Ovary (tissue), 9 donors: Measurements from ENCODE around the gene CAPZA1. TPM values are rescaled to one million over a fixed set of nuclear protein-coding genes. Genes with fewer than 3 reads are reported as not detected.

Experiments used
- DNase-seq, 5 donors: peaks; one replicate each; pipeline ENCODE4 v3.0.0-alpha.2; 2019 to 2020
- H3K27ac ChIP-seq, 2 donors: fragments of 200-600 bp; one replicate each; pipeline versions ENCODE4 v1.5.1 to v1.8.0; 2019 to 2022
- H3K27me3 ChIP-seq: fragments of 200-600 bp; one replicate; pipeline ENCODE4 v1.8.0; 2022
- H3K36me3 ChIP-seq: fragments of 200-600 bp; sonication (generic); one replicate; pipeline ENCODE4 v1.5.1; 2019
- H3K4me1 ChIP-seq: one replicate; pipeline ENCODE4 v1.8.1; 2013; ENCODE audit warnings: mild to moderate bottlenecking, moderate library complexity; ENCODE audit not compliant: insufficient read depth
- H3K4me3 ChIP-seq: fragments of 200-600 bp; sonication (generic); one replicate; pipeline ENCODE4 v1.5.1; 2017
- H3K9me3 ChIP-seq, 2 donors: fragments of 200-600 bp in 1 of 2; sonication (generic) in 1 of 2; one replicate each; pipeline versions ENCODE4 v1.5.1 to v1.8.1; 2013 to 2019; ENCODE audit warnings: mild to moderate bottlenecking in 1 of 2, moderate library complexity in 1 of 2
- CTCF ChIP-seq, 3 donors: fragments of 450-650 bp in 2 of 3; fragments of 200-600 bp in 1 of 3; IDR thresholded peaks; one replicate each; pipeline versions ENCODE4 v1.5.1 to v1.8.0; 2016 to 2022; ENCODE audit warnings: antibody characterized with exemption in 3 of 3, mild to moderate bottlenecking in 1 of 3
- EP300 ChIP-seq: sonication (generic); formaldehyde crosslinking; IDR thresholded peaks from one replicate; pipeline ENCODE4 v1.6.1; 2017; ENCODE audit warnings: antibody characterized with exemption
- POLR2A ChIP-seq: fragments of 450-650 bp; IDR thresholded peaks from one replicate; pipeline ENCODE4 v1.6.1; 2017; ENCODE audit warnings: antibody characterized with exemption, mild to moderate bottlenecking, moderate library complexity
- WGBS, 3 donors: extraction: QIAGEN DNeasy Blood & Tissue Kit in 1 of 3; methylation state at CpG; one replicate each; pipeline versions ENCODE4 v1.1.5 to v1.1.7; 2013 to 2017; 5-methylcytosine and 5-hydroxymethylcytosine counted together
- intact Hi-C, 4 donors: fragments of 100-400 bp; cut with DNase I; formaldehyde crosslinking; loops; one replicate each; pipeline versions ENCODE4 v1.11.0 to v1.15.1; 2022 to 2023
- polyA plus RNA-seq, 2 donors: library from polyadenylated mRNA; stranded (reverse); fragments of 200-250 nt in 1 of 2; fragments of 350-450 nt in 1 of 2; fragmentation: Illumina TruSeq in 1 of 2; extraction: RNeasy Lipid Tissue Mini Kit (QIAGEN cat#74804) in 1 of 2; gene quantifications; one replicate each; pipeline ENCODE4 v1.2.3, GENCODE V29; 2013 to 2014
- total RNA-seq, 7 donors: library from RNA; depleted of rRNA in 2 of 7; stranded (reverse); fragments of >200 nt in 2 of 7; fragmentation: NEBNext Ultra II Directional in 3 of 7; extraction: Animal tissue kit (Norgen Biotek cat#: 25700) in 3 of 7; gene quantifications; one replicate each; pipeline versions ENCODE4 v1.1.0 to v1.2.4, GENCODE V29; 2016 to 2023
- donor health status: DM: no; HTN: no; CAD: no; lungs with moderate emphysema.
- donor health status: DM: no; HTN: no; CAD: no.
- donor health status: Bipolar disorder and iron deficiency.
- donor health status: DM: yes; HTN: yes; CAD: no.
- donor health status: DM: no; HTN: no; CAD: no.
- donor health status: DM: yes; HTN: yes; CAD: no.

CAPZA1 gene
- total and polyA plus RNA-seq, 9 donors = 31.3 to 81.2 (median 66.9) TPM

GRCh38 chr1:112708489-112708888 lies 88.9 kb downstream of the CAPZA1 start:
- H3K4me3 ChIP-seq = no peak overlapping the region
- DNase-seq = no peak
- H3K27ac ChIP-seq = no peak overlapping the region
- TF ChIP-seq CTCF (IDR thresholded peaks at IDR 0.05) = no peak
- H3K36me3 ChIP-seq = no peaks in the 10 kb centered on the region
- no peaks in the 10 kb centered on the region for H3K9me3 ChIP-seq
- peaks cover 7% of the 10 kb centered on the region for H3K4me1 ChIP-seq
- WGBS, 3 donors = 90 to 95% (median 90%) methylated on average over 3 of the region's 3 CpGs
- intact Hi-C loops = loop anchor here in 3 of 4 donors (5.0 to 10.0 kb wide), 8 partner anchors 36 to 316 kb away; partner anchors contain the start of genes CTTNBP2NL (in 2 of the 3), CAPZA1 (in 1 of the 3), MOV10 (in 1 of the 3) and ST7L (in 1 of the 3)
- H3K27me3 ChIP-seq = no peaks in the 10 kb centered on the region

- Histone ChIP-seq H3K4me1 (peaks cover 6% of the 10 kb centered on the region), H3K4me3 (no peak overlapping the region), H3K27ac (no peak overlapping the region), H3K9me3 (no peaks in the 10 kb centered on the region), H3K36me3 (no peaks in the 10 kb centered on the region), H3K27me3 (no peaks in the 10 kb centered on the region)
- WGBS, 3 donors = 79 to 90% (median 89%) methylated on average over 7 of the region's 7 CpGs
- intact Hi-C loops = loop anchor here in 2 of 4 donors (10.0 kb wide), 5 partner anchors 245 to 685 kb away; partner anchors contain the start of genes SLC16A1 (in 2 of the 2), LRIG2 (in 1 of the 2) and MAGI3 (in 1 of the 2)
- DNase-seq = no peak
- no peak for TF ChIP-seq CTCF (IDR thresholded peaks at IDR 0.05)
- TF ChIP-seq EP300 = no peak
- no peak for TF ChIP-seq POLR2A
These were observed 90.5 kb downstream of the CAPZA1 start for GRCh38 chr1:112710159-112710558.

GRCh38 chr1:112710586-112710985 lies 91.0 kb downstream of the CAPZA1 start:
- Histone ChIP-seq H3K36me3 (no peaks in the 10 kb centered on the region), H3K9me3 (no peaks in the 10 kb centered on the region), H3K27me3 (no peaks in the 10 kb centered on the region), H3K4me3 (no peak overlapping the region), H3K27ac (no peak overlapping the region), H3K4me1 (peaks cover 6% of the 10 kb centered on the region)
- WGBS, 3 donors = 90 to 92% (median 92%) methylated on average over 3 of the region's 3 CpGs
- TF ChIP-seq POLR2A (no peak), CTCF (IDR thresholded peaks at IDR 0.05) (no peak), EP300 (no peak)
- DNase-seq = no peak
- intact Hi-C loops = loop anchor here in 2 of 4 donors (10.0 kb wide), 5 partner anchors 244 to 684 kb away; partner anchors contain the start of genes SLC16A1 (in 2 of the 2), LRIG2 (in 1 of the 2) and MAGI3 (in 1 of the 2)

GRCh38 chr1:112711041-112711440 lies 91.4 kb downstream of the CAPZA1 start:
- no peaks in the 10 kb centered on the region for H3K27me3 ChIP-seq
- peaks cover 3% of the 10 kb centered on the region for H3K4me1 ChIP-seq
- intact Hi-C loops = loop anchor here in 2 of 4 donors (10.0 kb wide), 5 partner anchors 244 to 684 kb away; partner anchors contain the start of genes SLC16A1 (in 2 of the 2), LRIG2 (in 1 of the 2) and MAGI3 (in 1 of the 2)
- no peaks in the 10 kb centered on the region for H3K9me3 ChIP-seq
- no peak for TF ChIP-seq EP300
- no peak for TF ChIP-seq CTCF (IDR thresholded peaks at IDR 0.05)
- no peak for TF ChIP-seq POLR2A
- WGBS, 3 donors = 80 to 87% (median 83%) methylated on average over 7 of the region's 7 CpGs
- DNase-seq = no peak
- H3K36me3 ChIP-seq = no peaks in the 10 kb centered on the region
- H3K4me3 ChIP-seq = no peak overlapping the region
- H3K27ac ChIP-seq = no peak overlapping the region
